GM12892 (cell line): ENCODE results near the gene ENDOU.

Experiments
- POLR2A ChIP-seq: IDR thresholded peaks from 2 replicates; pipeline ENCODE4 v1.6.1; 2011; ENCODE audit warnings: low read depth, low read length, control low read depth
- POLR2AphosphoS5 ChIP-seq: IDR thresholded peaks from 2 replicates; pipeline ENCODE4 v1.6.1; 2011; ENCODE audit warnings: low read depth, low read length, control low read depth
- TAF1 ChIP-seq: IDR thresholded peaks from 2 replicates; pipeline ENCODE4 v1.6.1; 2011; ENCODE audit warnings: low read depth, mild to moderate bottlenecking, control low read depth, low read length, borderline replicate concordance

DNA sequence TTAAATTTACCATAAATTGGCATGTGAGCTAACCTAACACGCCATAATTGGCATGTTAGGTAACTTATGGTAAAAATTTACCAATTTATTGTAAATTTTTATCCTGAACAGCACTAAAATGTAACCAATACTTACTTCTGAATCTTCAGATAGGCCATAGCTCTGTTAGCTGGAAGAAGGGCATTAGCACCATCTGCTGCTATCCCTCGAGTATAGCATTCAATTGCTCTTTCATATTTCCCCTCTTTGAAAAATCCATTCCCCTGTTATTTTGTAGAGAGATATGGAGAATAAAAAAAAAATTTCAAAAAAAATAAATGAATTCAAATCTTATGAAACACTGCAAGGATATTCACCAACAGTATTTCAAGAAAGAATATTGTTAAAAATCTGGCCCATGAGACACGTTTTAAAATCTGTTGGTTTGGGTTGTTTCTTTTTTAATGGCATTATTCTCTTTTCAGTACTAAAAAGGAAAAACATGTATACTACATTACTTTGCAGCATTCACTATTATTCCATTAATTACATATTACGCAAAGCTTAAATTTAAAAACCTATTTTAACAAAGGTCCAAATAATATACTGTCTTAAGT lies 38.5 kb downstream of the ENDOU start:
- TF ChIP-seq POLR2A (no peak), TAF1 (no peak), POLR2AphosphoS5 (no peak)
